HG02885 (cell line): Measurements from ENCODE around the gene ONECUT2.
A peak's percentile ranks its signal among the peaks of the same experiment; 100 is the strongest.

Experiments used
- ATAC-seq: cut with Tn5 transposase; IDR thresholded peaks from one replicate; pipeline ENCODE4 v1.9.1; 2021; ENCODE audit warnings: mild to moderate bottlenecking; ENCODE audit not compliant: unreplicated experiment, poor library complexity

ONECUT2 gene

GRCh38 chr18:57443247-57443646, 8.1 kb downstream of the ONECUT2 start:
- no peak for ATAC-seq

- no peak for ATAC-seq
These were observed 8.5 kb downstream of the ONECUT2 start for GRCh38 chr18:57443702-57444101.

GRCh38 chr18:57444301-57444759, 9.2 kb downstream of the ONECUT2 start:
- no peak for ATAC-seq

GRCh38 chr18:57445488-57446319, 10.5 kb downstream of the ONECUT2 start:
- no peak for ATAC-seq

DNA sequence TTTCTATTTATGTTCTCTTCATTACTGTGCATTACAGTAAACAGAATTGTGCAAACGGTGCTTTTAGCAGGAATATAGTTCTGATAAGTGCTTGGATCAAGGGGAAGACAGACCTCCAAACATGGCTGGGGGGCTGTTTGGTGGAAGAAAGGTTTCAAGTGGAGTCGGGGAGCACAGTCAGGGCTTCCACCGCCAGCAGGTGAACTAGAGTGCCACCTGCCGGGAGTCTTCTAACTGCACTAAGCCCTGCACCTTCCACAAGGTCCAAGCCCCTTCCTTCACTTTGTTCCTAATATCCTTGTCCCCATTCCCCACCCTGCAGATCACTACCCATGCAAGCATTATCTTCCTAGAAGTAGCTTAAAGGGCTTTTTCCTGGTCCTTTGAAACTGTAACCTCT, 11.1 kb downstream of the ONECUT2 start:
- peak; percentile 67 for ATAC-seq

- ATAC-seq = no peak
These were observed 12.0 kb downstream of the ONECUT2 start for GRCh38 chr18:57447154-57447621.

GRCh38 chr18:57455576-57456129, 20.5 kb downstream of the ONECUT2 start:
- ATAC-seq = no peak

DNA sequence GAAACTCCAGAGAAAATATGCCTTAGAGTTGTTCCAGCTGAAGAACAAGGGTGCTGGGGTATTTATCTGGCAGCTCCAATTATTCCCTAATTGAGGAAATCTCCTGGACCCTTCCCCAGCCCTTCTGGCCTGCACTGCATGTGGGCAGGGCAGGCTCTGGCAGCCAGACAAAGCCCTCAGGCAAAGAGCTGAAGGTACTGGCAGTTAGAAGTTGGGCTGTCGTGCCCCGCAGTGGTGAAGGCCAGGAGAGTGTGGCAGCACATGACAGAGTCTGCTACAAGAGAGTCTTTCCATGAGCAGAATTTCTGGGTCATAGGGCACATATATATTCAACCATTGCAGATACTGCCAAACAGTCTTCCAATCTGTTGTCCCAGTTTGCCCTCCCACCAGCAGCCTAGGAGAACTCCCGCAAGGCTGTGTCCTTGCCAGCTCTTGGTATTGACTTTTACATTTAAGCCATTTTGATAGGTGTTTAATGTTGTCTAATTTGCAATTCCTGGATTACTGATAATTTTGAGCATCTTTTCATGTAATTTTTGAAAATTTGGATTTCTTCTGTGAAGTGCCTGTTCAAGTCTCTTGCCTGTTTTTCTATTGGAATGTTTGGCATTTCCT, 26.6 kb downstream of the ONECUT2 start:
- no peak for ATAC-seq

DNA sequence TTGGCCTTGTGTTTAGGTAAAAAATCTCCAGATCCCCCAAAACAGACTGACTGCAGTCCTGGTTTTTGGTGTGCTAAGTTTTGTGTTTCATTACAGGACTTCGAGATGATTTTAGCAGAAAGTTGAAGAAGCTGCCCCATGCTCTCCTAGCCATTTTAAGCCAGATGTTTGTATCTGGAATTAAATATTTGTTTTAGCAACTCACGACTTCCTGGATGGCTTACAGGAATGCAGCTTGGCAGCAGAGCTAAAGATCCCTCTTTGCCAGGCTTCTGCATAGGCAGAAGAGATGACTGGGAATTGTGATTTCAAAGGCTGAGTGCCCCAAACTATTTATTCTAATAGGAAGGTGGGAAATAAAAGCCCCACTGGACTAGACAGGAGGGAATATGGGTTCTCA, 31.1 kb downstream of the ONECUT2 start:
- ATAC-seq = no peak

- ATAC-seq = no peak
These were observed 31.7 kb downstream of the ONECUT2 start for GRCh38 chr18:57466745-57467409.

DNA sequence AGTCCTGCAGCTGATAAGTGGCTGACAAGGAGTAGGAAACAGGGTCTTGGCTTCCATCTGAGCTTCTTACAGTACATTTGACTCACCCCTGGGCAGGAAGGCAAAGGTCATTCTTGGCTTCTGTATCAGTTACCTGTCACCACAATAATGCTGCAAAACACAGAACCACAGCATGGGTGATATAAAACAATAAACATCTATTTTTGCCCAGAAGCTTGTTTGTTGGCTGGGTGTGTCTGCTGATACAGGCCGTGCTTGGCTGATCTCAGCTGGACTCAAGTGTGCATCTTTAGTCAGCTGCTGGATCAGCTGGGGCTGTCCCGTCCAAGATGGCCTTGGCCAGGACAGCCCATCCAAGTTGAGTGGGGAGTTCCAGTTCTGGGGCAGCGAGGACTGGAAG, 34.7 kb downstream of the ONECUT2 start:
- no peak for ATAC-seq

DNA sequence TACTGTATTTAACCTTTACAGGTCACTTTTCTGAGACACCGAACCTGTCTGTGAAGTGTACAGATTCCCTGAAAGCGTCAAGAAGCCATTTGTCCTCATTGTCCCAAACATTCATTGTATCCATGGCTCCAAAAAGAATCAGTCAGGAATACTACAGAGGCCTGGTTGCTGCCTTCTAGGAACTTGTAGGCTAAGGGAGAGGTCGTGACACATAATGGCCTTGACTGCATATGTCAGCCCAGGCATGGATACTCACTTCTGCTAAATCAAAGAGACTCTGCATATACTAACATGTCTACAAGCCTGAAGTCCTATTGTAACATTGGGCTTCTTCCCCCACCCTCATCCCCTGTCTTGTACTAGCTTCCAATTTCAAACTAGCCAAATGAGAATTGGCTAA, 40.2 kb downstream of the ONECUT2 start:
- ATAC-seq = no peak

DNA sequence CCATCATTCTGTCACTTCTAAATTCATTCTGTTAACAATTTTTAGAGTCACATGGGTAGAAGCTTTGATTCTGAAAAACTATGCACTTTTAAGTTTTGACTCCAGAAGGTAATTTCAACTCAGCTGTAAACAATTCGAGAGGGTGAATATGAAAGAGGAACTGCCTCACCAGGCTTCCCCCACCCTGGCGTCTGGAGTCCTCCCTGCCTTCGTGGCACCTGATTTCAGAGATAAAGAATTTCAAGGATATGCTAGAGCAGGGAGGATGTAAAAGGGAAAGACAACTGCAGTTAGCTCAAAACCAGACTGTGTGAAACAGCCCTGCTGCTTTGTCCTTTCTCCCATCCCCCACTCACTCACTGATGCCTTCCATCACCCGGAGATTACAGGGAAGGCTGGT, 40.7 kb downstream of the ONECUT2 start:
- ATAC-seq = no peak

GRCh38 chr18:57480733-57481132, 45.6 kb downstream of the ONECUT2 start:
- no peak for ATAC-seq

GRCh38 chr18:57497372-57498294, 62.5 kb downstream of the ONECUT2 start:
- ATAC-seq = no peak

DNA sequence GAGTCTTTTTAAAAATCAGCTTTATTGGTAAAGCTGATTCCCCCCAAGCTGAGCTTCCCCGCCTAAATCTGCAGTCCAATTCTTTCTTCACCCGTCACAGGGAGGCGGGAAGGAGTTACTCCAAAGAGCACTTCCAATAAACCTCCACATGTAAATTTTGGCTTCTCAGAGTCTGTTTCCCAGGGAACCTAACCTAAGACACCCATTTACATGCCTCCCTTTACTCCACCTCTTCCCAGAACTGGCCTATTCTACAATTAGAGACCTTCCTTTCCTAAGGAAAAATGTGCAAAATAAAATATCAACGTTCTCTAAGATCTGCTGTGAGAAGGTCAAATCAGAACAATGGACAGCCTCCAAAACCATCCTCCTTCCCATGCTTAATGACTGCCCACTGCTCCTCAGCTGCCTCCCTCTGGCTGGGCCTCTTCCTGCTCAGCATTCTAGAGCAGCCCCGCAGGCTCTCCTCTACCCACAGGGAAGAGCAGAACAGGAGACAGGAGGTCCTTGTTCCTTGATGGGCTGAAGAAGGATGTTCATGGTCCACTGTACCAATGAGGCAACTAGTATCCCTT, 63.6 kb downstream of the ONECUT2 start:
- ATAC-seq = no peak

- ATAC-seq = no peak
These were observed 67.5 kb downstream of the ONECUT2 start for GRCh38 chr18:57502624-57503023.

DNA sequence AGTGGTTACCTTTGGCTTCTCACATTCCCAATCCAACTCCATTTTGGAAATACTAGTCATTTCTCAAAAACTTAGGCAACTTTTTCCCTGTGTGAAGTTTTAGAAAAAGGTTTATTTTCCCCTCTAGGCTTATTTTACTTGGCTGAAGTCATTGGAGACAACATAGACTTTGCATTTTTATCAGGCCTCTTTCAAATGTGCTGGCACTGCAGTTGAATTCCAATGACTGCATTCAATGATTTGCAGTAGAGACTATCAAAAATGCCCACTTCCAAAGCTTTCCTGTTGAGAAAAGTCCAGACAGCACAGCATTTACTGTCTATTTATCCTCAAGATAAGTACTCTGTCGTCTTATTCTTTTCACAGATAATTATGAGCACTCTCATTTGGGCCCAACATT, 70.1 kb downstream of the ONECUT2 start:
- no peak for ATAC-seq

DNA sequence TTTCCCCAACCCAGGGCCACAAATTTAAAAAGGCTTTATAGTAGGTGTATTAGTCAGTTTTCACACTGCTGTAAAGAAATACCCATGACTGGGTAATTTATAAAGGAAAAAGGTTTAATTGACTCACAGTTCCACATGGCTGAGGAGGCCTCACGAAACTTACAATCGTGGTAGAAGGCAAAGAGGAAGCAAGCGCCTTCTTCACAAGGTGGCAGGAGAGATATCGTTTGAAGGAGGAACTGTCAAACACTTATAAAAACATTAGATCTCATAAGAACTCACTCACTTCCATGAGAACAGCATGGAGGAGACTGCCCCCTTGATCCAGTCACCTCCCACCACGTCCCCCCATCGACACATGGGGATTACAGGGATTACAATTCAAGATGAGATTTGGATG, 80.9 kb downstream of the ONECUT2 start:
- no peak for ATAC-seq

GRCh38 chr18:57518533-57518932, 83.4 kb downstream of the ONECUT2 start:
- no peak for ATAC-seq
